Measurements from ENCODE around the gene BCL3.

The BCL3 gene

DNA sequence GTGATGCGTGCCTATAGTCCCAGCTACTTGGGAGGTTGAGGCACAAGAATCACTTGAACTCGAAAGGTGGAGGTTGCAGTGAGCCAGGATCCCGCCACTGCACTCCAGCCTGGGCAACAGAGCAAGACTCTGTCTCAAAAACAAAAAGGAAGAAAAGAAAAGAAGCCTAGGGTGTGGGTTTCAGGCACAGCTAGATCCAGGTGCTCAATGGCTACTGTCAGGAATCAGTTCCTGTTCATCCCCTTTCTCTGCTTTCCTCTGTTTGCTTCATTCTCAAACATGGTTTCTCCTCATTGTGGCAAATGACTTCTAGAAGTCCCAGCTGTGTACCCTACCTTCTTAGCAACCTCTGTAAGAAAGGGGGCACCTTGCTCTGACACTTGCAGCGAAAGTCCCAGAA is 35.0 kb downstream of the BCL3 start (continued):
- TF ChIP-seq, protein P1, sequence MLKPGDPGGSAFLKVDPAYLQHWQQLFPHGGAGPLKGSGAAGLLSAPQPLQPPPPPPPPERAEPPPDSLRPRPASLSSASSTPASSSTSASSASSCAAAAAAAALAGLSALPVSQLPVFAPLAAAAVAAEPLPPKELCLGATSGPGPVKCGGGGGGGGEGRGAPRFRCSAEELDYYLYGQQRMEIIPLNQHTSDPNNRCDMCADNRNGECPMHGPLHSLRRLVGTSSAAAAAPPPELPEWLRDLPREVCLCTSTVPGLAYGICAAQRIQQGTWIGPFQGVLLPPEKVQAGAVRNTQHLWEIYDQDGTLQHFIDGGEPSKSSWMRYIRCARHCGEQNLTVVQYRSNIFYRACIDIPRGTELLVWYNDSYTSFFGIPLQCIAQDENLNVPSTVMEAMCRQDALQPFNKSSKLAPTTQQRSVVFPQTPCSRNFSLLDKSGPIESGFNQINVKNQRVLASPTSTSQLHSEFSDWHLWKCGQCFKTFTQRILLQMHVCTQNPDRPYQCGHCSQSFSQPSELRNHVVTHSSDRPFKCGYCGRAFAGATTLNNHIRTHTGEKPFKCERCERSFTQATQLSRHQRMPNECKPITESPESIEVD (tag by site-specific recombination; IDR thresholded peaks at IDR 0.05): no peak
- TF ChIP-seq ZNF26 (tag by site-specific recombination; IDR thresholded peaks at IDR 0.05) (no peak), PRDM1 (tag by site-specific recombination; IDR thresholded peaks at IDR 0.05) (no peak), ZNF24 (tag by site-specific recombination; IDR thresholded peaks at IDR 0.05) (no peak), ZNF530 (tag by site-specific recombination; IDR thresholded peaks at IDR 0.05; ENCODE audit: low read depth) (no peak), ZNF629 (tag by site-specific recombination; IDR thresholded peaks at IDR 0.05) (no peak), ZFP3 (tag by site-specific recombination; IDR thresholded peaks at IDR 0.05; ENCODE audit: low read depth) (no peak), SP3 (tag by site-specific recombination; IDR thresholded peaks at IDR 0.05) (no peak), ZNF555 (tag by site-specific recombination; conservative IDR thresholded peaks at IDR 0.05) (no peak), GLIS1 (tag by site-specific recombination; IDR thresholded peaks at IDR 0.05) (no peak)

GRCh38 chr19:44785271-44785670 is 36.8 kb downstream of the BCL3 start:
- Histone ChIP-seq H3K9me3 (ENCODE audit: control insufficient read depth, insufficient read depth, low read depth, low read length) (no peaks in the 10 kb centered on the region), H3K4me3 (ENCODE audit: low read depth, low read length) (no peak overlapping the region), H3K27ac (ENCODE audit: extremely low read depth, low read depth, low read length) (no peak overlapping the region), H3K36me3 (ENCODE audit: control insufficient read depth in 2 of 2, insufficient read depth in 1 of 2, low read length in 2 of 2) (no peaks in the 10 kb centered on the region), H3K4me1 (ENCODE audit: control insufficient read depth, insufficient read depth, low read length) (no peaks in the 10 kb centered on the region)
- TF ChIP-seq AEBP2 (tag by site-specific recombination; IDR thresholded peaks at IDR 0.05; ENCODE audit: borderline replicate concordance) (no peak), ZNF571 (tag by site-specific recombination; IDR thresholded peaks at IDR 0.05) (no peak)
- POLR2A ChIA-PET: interaction anchor here (1.2 kb wide), 1 partner anchor 60 kb away, joined by 4 read pairs; the partner anchor contains the start of gene NECTIN2
- CTCF ChIA-PET: interaction anchor here (0.6 to 5.4 kb wide), 25 partner anchors 10 to 554 kb away, joined by 3 to 72 read pairs (median 7); partner anchors contain the start of gene BCAM

DNA sequence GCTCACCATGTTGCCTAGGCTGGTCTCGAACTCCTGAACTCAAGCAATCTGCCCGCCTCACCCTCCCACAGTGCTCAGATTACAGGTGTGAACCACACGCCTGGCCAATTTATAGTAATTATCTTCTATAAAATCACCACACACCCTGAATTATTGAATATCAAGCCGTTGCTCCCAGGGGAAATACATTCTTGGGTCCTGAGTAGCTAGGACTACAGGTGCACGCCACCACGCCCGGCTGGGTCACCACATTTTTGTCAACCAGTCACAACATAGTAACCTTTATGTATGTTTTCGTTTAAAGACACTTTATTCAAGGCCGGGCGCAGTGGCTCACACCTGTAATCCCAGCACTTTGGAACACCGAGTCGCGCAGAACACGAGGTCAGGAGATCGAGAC is 37.5 kb downstream of the BCL3 start:
- H3K27ac ChIP-seq (ENCODE audit: extremely low read depth, low read depth, low read length): no peak overlapping the region
- no peaks in the 10 kb centered on the region for H3K36me3 ChIP-seq (ENCODE audit: control insufficient read depth in 2 of 2, insufficient read depth in 1 of 2, low read length in 2 of 2)
- POLR2A ChIA-PET: no interaction called here
- H3K4me3 ChIP-seq (ENCODE audit: low read depth, low read length): no peak overlapping the region
- H3K4me1 ChIP-seq (ENCODE audit: control insufficient read depth, insufficient read depth, low read length): no peaks in the 10 kb centered on the region
- no peaks in the 10 kb centered on the region for H3K9me3 ChIP-seq (ENCODE audit: control insufficient read depth, insufficient read depth, low read depth, low read length)
- CTCF ChIA-PET: interaction anchor here (0.6 to 3.9 kb wide), 16 partner anchors 12 to 553 kb away, joined by 3 to 32 read pairs (median 4); partner anchors contain the start of genes BCAM and NECTIN2
- no peak for TF ChIP-seq ZEB2 (tag by site-specific recombination; IDR thresholded peaks at IDR 0.05)
- no peak for TF ChIP-seq ZNF785 (tag by site-specific recombination; IDR thresholded peaks at IDR 0.05)
- no peak for TF ChIP-seq ZNF548 (tag by site-specific recombination; IDR thresholded peaks at IDR 0.05)
- TF ChIP-seq ZNF23 (tag by site-specific recombination; IDR thresholded peaks at IDR 0.05; ENCODE audit: borderline replicate concordance): no peak
- no peak for TF ChIP-seq ZNF654 (tag by site-specific recombination; IDR thresholded peaks at IDR 0.05; ENCODE audit: low read depth)
- TF ChIP-seq, protein P2, sequence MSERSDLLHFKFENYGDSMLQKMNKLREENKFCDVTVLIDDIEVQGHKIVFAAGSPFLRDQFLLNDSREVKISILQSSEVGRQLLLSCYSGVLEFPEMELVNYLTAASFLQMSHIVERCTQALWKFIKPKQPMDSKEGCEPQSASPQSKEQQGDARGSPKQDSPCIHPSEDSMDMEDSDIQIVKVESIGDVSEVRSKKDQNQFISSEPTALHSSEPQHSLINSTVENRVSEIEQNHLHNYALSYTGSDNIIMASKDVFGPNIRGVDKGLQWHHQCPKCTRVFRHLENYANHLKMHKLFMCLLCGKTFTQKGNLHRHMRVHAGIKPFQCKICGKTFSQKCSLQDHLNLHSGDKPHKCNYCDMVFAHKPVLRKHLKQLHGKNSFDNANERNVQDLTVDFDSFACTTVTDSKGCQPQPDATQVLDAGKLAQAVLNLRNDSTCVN (tag by site-specific recombination; optimal IDR thresholded peaks at IDR 0.05): no peak
- no peak for TF ChIP-seq HOXC10 (CRISPR knock-in tag; IDR thresholded peaks at IDR 0.05)
- no peak for TF ChIP-seq MZF1 (tag by site-specific recombination; IDR thresholded peaks at IDR 0.05; ENCODE audit: borderline replicate concordance)
- no peak for TF ChIP-seq ZNF768 (tag by site-specific recombination; IDR thresholded peaks at IDR 0.05)
- no peak for TF ChIP-seq ZXDB (tag by site-specific recombination; IDR thresholded peaks at IDR 0.05)
- TF ChIP-seq ZBTB44 (tag by site-specific recombination; IDR thresholded peaks at IDR 0.05): no peak
- TF ChIP-seq ZNF558 (tag by site-specific recombination; IDR thresholded peaks at IDR 0.05): no peak
- no peak for TF ChIP-seq SETDB1 (IDR thresholded peaks at IDR 0.05; ENCODE audit: insufficient read length, low read length)
- TF ChIP-seq ZSCAN18 (tag by site-specific recombination; IDR thresholded peaks at IDR 0.05): no peak
